Kidney glomerular epithelial cell (primary cell): ENCODE results near the gene BMI1.
A peak's percentile ranks its signal among the peaks of the same experiment; 100 is the strongest.

Experiments
- DNase-seq: peaks from one replicate; lab custom pipeline; 2025; lab: John Stamatoyannopoulos, UW

BMI1 gene

DNA sequence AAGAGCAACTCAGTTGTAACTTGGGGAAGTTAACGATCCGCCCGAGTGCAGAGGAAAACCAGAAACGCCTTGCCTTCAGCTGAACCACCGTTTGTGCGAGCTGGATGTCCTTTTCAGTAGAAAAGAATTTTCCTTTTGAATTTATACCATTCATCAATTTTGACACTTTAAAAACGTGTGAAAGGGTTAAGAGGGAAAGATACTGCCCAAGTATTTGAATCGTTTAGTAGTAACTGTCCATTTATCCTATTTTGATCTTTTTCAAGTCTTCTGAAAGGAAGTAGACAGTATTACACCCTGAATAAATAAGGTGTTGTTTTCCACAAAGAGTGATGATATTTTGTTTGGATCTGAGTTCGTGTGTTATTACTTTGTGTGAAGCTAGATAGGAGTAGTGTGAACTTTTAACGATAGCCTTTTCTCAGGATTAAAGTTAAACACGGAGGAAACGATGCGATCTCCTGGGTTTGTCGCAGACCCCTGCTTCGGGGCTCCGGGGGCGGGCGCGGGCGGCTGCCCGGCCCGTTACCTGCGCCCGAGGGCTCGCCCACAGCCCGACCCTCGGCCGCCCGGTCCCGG is 830 bp upstream of the BMI1 start:
- DNase-seq = no peak

DNA sequence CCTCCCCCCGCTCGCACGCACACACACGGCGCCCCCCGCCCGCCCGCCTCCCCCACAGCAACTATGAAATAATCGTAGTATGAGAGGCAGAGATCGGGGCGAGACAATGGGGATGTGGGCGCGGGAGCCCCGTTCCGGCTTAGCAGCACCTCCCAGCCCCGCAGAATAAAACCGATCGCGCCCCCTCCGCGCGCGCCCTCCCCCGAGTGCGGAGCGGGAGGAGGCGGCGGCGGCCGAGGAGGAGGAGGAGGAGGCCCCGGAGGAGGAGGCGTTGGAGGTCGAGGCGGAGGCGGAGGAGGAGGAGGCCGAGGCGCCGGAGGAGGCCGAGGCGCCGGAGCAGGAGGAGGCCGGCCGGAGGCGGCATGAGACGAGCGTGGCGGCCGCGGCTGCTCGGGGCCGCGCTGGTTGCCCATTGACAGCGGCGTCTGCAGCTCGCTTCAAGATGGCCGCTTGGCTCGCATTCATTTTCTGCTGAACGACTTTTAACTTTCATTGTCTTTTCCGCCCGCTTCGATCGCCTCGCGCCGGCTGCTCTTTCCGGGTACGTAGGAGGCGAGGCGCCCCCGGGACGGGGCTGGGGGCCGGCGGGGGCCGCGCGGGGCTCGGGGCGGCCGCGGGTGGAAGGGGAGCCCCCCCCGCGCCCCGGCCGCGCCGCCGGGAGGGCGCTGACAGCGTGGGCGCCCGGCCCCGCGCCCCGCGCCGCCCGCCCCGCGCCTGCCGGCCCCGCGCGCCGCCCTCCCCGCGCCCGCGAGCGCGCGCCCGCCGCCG is 441 bp downstream of the BMI1 start:
- DNase-seq = peak; percentile 47

DNA sequence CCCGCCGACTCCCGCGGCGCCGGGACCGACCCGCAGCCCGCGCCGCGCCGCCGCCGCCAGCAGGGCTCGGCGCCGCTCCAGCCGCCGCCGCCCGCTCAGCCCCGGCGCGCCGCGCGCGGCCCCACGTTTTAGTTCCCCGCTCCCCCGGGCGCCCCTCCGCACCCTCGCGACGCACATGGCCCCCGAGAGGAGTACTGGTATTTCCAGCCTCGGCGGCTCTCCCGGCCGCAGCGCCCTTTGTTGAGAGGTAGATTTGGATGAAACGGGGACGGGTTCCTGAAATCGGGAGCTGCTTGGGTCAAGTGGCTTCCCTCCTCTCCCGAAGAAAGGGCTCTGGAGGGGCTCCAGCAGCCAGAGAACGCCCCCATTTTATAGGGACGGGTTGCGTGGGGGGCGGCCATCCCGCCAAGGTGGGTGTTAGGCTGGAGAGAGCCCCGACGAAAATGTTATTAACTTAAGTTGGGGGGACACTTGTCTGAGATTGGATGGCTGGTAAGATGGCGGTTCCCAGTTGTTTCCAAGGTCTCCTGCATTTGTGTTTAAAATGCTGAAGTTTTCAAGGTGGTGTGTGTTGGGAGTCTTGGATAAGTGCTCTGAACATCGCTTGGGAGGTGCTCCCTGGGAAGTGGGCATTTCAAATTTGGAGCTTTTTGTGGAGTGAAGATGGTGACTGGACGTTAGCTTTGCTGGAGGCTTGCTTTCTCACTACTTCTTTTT is 1.2 kb downstream of the BMI1 start:
- no peak for DNase-seq

DNA sequence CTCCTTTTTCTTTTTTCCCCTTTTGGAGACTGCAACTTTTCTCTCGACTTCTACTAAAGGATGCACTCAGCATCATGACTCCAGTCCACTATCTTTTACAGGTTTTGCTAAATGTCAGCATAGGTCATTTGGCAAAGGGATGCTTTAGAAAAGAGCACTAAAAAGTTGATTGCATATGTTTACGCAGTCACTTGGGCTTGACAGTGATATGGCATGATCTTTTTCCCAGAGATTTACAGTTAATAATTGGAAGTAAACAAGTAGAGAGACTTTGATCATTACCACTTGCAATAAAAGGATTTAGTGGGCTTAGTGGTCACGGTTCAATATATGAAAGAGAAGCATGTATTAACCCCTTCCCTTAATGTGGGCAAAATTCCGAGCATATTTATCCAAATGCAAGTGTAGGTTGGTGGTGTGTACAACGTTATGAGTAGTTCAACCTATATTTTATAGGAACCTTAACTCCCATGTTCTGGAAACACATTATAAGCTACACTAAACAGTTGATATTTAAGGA is 1.8 kb downstream of the BMI1 start:
- DNase-seq = no peak

DNA sequence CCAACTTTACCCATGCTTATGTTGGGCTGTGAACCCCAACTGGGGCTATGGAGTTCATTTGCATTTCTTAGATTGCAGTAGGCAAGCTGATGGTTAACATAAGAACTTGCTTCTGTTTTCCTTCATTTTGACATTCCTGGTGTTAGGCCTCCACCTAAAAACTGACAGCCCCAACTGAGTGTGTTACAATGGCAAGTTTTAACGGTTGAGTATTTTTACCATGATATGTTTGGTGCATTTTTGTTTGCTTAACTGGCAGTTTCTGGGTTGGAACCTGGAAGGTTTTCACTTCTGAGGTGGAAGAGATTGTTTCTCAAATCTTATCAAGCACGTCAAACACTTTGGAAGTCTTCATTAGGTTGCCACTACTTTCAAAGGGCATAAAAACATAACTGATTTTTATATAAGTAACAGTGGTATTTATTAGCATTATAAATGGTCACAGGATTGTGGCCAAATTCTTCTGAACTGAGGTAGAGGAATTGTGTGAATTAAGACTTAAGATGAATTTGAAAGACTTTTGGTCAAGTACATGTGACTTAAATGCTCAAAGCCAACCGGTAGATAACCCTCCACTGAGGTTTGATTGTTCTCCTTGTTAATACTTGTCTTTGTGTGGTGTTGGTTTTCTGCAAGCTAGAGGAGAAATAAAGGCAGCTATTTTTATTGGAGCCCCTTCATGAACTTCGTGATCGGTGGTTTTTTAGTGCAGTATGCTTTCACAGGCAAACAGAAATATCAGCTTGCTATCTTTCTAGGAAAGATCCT is 2.8 kb downstream of the BMI1 start:
- no peak for DNase-seq

DNA sequence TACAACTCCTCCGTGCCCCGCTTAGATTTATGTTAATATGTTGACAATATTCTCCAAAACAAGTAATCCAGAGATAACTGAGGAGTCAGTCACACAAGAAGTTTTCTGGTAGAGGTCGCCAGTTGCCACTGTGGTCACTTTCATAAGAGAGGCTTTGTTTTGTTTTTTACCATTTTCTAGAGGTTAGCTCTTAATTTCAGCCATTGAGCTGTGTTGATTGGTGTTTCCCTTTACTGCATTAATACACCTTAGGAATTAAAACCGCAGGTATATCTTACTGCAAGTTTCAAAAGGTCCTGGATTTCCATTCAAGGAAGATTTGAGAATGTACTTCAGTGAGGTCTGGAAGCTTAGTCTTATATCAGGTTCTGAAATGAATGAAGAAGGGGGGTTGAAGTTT is 3.5 kb downstream of the BMI1 start:
- no peak for DNase-seq

DNA sequence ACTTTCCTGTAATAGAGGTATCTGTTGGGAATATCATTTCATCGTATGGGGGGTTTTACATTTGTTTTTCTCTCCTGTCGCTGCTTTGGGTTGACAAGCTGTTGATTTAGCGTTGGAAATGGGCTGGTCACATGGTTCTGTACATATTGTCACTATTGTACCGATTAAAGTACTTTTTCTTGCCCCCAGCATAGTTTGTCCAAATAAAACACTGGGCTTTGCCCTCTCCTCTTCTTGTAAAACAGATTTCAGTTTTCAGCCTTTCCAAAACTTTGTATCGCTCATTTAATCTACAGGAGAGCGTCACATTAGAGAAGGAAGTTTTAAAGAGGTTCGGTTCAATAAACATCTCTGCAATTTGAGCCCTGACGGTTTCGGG is 4.0 kb downstream of the BMI1 start:
- DNase-seq = no peak

DNA sequence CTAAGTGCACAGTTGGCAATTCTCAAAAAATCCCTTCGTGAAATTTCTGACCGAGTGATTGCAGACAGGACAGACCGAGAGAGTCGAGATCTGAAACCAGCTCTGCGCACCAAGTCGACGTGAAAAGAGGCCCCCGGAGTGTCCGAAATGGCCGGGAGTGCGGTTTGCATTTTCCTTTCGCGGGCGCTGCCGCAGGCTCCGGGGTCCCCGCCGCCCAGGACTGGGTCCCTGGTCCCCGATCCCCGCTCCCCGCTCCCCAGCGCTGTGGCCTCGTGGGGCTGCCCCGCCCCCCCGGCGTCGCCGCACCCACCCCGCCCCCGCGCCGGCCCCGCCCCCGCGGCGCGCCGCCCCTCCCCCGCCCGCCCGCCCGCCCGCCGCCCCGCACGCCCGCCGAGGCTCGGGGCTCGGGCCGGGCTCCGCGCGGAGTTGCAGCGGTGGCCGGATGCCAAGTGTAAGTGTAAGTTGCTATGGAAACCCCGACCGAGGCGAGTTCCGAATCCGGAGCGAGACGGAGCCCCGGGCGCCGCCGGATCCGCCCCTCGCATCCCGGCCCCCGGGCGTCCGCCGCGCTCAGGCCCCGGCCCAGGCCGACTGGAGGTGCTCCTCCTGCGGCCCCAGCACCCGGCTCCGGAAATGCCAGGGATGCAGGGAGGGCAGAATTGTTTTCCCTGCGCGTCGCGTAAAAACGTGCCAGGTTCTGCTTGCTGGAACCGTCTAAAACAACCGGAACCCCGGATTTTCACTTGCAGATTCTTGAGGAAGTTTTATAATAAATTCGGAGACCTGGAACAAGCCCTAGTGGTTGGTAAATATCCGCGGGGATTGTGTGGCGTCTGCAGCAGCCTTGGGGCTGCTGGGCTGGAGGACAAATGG is 4.6 kb downstream of the BMI1 start:
- DNase-seq = peak; percentile 20

DNA sequence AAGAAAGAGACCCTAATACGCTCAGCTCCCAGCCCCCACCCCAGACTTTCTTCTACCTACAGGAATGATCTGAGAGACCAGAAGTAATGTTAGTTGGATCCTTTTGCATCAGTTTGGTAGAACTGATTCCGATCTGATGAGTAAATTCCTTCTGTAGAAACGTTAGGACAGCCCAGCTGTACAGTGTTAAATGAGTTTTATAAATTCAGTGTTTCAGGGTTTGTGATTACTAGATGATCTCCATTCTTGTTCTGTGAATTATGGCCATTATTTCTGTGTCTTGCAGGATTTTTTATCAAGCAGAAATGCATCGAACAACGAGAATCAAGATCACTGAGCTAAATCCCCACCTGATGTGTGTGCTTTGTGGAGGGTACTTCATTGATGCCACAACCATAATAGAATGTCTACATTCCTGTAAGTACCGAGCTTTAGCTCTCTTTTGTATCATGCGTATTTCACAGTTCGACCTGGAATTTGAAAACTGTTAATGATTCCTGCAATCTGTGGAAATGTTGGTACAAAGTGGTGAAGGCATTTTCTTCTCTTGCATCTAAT is 5.3 kb downstream of the BMI1 start:
- no peak for DNase-seq

DNA sequence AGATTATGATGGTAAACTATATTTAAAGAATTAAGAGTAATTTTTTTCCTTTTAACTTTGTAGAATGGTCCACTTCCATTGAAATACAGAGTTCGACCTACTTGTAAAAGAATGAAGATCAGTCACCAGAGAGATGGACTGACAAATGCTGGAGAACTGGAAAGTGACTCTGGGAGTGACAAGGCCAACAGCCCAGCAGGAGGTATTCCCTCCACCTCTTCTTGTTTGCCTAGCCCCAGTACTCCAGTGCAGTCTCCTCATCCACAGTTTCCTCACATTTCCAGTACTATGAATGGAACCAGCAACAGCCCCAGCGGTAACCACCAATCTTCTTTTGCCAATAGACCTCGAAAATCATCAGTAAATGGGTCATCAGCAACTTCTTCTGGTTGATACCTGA is 8.3 kb downstream of the BMI1 start:
- DNase-seq = no peak

DNA sequence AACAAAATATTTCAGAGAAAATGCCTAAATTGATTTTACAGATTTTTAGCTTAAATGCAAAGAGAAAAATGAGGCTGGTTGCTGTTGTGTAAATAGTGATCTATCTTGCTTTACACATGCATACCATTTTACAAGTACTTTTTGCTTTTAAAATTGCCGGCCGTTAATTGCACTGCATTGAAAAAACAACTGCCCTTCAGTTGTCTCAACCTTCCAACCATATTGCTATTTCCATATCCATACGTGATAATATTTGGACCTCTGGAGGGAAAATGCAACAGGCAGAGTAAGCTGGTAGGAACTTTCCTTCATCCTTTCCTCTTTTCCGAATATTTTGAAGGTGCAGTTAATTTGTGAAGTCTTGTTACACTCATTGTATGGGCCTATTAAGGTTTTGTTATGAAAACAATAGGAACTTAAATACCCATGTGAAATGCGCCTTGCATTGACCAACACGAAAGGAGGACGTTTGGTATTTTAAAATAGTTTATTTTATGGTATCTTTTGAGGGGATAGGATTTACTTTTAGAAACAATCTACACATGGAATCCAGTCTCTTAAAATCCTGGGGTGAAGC is 11.3 kb downstream of the BMI1 start:
- no peak for DNase-seq

DNA sequence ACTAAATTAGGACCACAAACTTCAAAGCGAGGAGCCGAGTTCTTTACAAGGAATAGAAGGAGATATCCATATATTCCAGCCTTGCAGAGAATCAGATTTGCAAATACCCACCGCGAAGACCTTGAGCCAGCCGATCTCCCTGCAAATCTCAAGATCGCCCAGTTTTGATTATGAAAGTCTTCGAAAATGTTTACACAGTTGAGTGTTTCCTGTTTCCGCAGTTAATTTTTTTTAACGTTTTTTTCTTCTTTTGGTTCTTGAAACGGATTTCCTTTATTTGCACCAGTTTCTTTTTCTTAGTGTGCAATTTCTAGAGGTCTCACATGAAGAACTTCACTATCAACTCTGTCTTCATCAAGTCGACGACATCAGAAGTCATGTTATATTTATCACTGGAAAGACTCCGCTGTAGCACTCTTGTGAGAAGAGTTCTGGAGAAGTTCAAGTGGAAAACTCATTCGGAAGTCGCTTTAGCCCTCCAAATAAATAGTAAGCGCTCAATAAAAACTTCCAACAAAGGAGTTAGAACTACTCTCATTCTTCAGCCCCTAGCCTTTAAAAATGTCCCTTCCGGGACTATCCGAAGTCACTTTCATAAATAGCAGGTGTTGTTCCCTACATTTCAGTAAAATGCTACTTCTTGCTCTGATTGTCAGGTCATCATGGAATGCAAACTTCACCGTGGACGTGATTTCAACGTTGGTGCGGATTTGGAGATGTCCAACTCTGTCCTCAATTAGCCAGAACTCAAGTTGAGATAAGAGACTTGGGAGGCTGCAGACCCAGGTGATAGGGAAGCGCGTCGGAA is 12.5 kb downstream of the BMI1 start:
- no peak for DNase-seq

DNA sequence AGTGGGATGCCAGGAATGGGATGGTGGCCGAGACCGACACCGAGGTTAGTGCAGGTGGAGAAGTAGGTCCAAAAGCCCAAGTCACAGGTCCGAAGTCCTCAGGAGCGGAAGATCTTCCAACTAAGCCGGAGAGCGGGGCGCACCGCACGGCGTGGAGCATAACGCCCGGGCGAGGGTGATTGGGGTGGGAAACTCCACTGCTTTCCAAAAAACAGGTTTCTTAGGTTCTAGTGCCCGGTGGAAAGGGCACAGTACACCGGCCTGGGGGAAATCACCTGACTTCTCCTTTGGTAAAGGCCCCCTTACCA is 13.0 kb downstream of the BMI1 start:
- no peak for DNase-seq

DNA sequence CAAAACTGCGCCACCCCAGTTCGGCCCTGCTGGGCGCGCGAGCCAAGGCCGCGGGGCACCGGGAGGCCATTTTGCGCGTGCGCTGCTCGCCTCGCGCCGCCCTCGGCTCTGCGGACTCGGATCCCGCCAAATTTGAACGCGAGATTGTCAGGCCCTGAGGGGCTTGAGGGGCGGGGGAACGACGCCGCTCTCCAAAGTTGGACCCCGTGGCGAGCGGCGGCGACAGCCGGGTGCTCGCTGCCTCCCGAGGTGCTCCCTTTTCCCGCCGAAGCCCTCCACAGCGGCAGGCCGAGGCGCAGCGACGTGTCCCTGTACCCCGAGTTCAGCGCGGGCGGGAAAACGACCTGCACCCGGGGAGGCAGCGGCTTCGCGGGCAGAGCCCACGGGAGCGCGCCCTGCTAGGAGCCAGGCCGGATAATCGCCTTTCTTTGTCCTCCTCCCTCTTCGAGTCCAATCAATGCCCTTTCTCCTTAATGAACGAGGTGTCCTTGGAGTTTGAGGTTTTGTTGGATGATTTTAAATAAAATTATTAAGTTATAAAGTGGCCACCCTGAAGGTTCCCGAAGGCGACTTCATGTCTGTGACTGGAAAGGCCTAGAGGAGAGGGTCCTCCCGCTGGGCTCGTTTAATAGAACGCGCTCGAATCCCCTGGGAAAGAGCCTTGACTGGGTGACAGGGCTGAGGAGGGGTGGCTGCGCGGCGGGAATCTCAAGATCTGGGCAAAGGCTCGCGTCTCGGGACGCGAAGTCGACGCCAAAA is 13.7 kb downstream of the BMI1 start:
- DNase-seq = no peak

DNA sequence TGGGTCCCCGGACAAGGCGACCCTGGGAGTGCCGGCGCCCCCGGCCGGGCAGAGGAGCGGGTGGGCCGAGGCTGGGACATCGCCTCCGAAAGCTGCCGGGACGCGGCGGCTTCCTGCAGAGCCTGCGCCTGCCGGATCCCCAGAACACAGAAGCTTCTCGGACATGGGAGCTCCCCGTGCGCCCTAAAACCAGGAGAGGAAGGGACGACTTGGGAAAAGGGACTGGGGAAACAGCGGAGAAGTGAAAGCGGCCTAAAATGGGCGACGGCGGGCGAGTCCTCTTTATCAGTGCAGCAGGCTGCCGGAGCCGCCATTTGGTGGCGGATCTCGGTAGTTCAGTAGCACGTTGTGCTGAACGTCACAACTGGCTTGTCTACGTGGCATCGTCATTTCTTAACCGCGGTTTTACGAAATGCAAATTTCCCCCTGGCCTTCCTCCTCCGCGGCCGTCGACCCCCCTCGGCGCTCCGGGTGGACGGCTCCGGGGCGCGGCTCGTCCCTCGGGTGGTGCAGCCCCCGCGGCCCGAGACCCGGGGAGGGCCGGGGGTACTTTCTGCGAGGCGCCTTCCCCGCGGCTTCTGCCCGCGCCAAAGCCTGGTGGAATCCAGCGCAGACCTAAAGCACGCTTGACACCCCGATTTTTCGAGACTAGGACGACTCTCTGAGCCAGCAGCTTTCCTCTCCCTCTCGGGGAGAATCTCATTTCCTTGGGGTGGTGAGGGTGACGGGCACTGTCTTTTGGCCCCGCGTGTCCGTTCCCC is 14.5 kb downstream of the BMI1 start:
- no peak for DNase-seq

DNA sequence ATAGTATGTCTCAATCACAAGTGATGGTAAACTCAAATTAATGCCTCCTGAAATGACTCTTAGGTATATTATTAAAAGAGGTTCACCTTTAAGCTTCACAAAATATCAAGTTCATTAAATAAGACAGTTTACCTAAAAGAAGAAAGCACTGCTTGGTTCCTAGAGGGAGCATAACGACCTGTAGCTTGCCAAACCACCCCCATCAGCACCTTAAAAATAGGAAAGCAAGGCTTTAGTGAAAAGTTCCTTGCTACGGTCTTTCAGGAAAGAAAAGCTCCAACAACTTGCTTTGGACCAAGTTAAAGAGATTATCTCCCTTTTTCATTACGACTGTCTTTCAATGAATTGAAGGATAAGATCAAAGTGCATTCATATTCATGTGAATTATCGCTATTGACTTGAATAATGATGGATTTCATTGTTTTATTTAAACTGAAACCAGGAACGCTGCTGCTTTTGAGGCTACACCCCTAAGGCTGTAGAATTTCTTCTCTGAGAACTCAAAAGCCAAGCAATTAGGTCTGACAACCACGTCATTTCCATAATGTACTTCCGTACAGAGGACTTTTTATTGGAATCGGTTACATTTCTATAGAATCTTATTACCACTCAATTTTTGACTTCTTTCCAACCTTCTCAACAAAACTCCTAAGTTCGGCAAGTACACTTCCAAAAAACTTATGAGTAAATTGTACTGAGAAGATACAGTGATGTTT is 17.4 kb downstream of the BMI1 start:
- no peak for DNase-seq

DNA sequence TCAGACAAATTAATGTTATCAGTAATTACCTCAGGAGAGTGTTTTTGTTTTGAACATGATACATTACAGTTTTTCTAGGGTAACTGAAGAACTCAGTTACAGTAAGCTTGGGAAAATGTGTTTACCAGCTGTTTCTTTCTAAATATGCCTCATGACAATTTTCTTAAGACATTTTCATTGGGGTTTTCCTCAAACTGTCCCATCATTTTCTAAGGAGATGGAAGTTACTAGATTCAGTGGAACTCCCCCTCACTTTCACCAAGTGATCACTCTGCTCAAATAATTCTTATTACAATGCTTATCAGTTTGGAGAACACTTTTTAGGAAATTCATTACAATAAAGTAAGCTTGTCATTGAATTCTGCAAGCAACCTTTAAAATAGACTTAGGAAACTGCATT is 18.0 kb downstream of the BMI1 start:
- no peak for DNase-seq

DNA sequence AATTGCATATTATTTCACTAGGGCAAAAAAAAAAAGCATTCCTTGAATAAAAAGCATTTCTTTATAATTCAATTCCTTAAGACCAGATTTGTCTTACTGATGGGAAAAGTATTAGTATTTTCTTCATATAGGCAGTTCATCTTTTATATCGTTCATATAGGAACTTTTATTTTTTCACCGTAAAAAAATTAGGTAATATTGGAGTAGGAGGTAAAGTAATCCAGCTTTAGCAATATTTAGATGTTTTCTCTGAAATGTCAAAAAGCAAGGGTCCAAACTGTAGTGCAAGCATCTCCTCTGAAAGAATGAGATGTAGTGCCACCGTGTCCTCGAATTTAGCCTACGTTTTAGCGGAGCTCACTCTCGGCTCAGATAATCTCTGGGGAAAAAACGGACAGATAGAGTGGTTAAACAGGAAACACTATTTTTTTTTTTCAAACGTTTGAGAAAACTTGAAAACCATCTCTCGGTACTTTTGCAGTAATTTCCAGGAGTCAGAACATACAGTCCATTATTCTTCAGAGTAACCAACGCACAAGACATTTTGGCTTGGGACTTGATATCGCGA is 18.9 kb downstream of the BMI1 start:
- DNase-seq = no peak
